Sigmoid colon (tissue), 7 donors: ENCODE data around the gene EIPR1. TPM values are rescaled to one million over a fixed set of nuclear protein-coding genes. Genes with fewer than 3 reads are reported as not detected.
A peak's percentile ranks its signal among the peaks of the same experiment; 100 is the strongest.

Experiments
- DNase-seq: peaks from one replicate; pipeline ENCODE4 v3.0.0-alpha.2; 2019
- H3K27ac ChIP-seq, 4 donors: fragments of 200-600 bp; sonication (generic); one replicate each; pipeline ENCODE4 v1.5.1; 2016 to 2019; ENCODE audit warnings: mild to moderate bottlenecking in 1 of 4
- H3K27me3 ChIP-seq, 3 donors: fragments of 200-600 bp; sonication (generic); one replicate each; pipeline ENCODE4 v1.5.1; 2019; ENCODE audit warnings: mild to moderate bottlenecking in 1 of 3
- H3K36me3 ChIP-seq, 4 donors: fragments of 200-600 bp; sonication (generic); one replicate each; pipeline ENCODE4 v1.5.1; 2016 to 2019
- H3K4me1 ChIP-seq, 4 donors: fragments of 200-600 bp; sonication (generic); one replicate each; pipeline ENCODE4 v1.5.1; 2017 to 2019
- H3K4me3 ChIP-seq, 4 donors: fragments of 200-600 bp; sonication (generic); one replicate each; pipeline ENCODE4 v1.5.1; 2017 to 2019; ENCODE audit warnings: mild to moderate bottlenecking in 2 of 4, moderate library complexity in 1 of 4
- H3K9me3 ChIP-seq, 4 donors: fragments of 200-600 bp in 3 of 4; sonication (generic) in 3 of 4; one replicate each; pipeline versions ENCODE4 v1.5.1 to v1.6.1; 2013 to 2019
- CTCF ChIP-seq, 4 experiments: fragments of 450-650 bp in 3 of 4; fragments of 200-600 bp in 1 of 4; IDR thresholded peaks; one replicate each; pipeline ENCODE4 v1.5.1; 2016 to 2019; ENCODE audit warnings: antibody characterized with exemption in 4 of 4, mild to moderate bottlenecking in 3 of 4, moderate library complexity in 2 of 4
- EP300 ChIP-seq, 4 donors: sonication (generic); formaldehyde crosslinking; IDR thresholded peaks; one replicate each; pipeline ENCODE4 v1.6.1; 2017; ENCODE audit warnings: antibody characterized with exemption in 4 of 4
- POLR2A ChIP-seq, 2 donors: fragments of 450-650 bp; IDR thresholded peaks; one replicate each; pipeline ENCODE4 v1.6.1; 2016; ENCODE audit warnings: antibody characterized with exemption in 2 of 2, mild to moderate bottlenecking in 2 of 2, moderate library complexity in 2 of 2
- POLR2AphosphoS5 ChIP-seq, 4 donors: sonication (generic); formaldehyde crosslinking; IDR thresholded peaks; one replicate each; pipeline ENCODE4 v1.6.1; 2017; ENCODE audit warnings: antibody characterized with exemption in 4 of 4
- WGBS, 2 donors: extraction: QIAGEN DNeasy Blood & Tissue Kit; methylation state at CpG; one replicate each; pipeline ENCODE4 v1.1.7; 2013; 5-methylcytosine and 5-hydroxymethylcytosine counted together
- intact Hi-C: fragments of 100-400 bp; cut with DNase I; formaldehyde crosslinking; loops from one replicate; pipeline ENCODE4 v1.15.1; 2023
- polyA plus RNA-seq, 3 donors: library from polyadenylated mRNA; stranded (reverse); fragments of 200-250 nt; gene quantifications; one replicate each; pipeline ENCODE4 v1.2.3, GENCODE V29; 2013
- total RNA-seq, 4 donors: library from RNA; depleted of rRNA; stranded (reverse); fragments of >200 nt; gene quantifications; one replicate each; pipeline ENCODE4 v1.1.0, GENCODE V29; 2016
- donor health status: healthy with polysubstance abuse.
- donor health status: Bipolar disorder and iron deficiency.
- donor health status: healthy.

EIPR1 gene
- total and polyA plus RNA-seq, 7 donors, result 12.2 to 27.0 (median 20.0) TPM

GRCh38 chr2:3324036-3324386, 53.6 kb downstream of the EIPR1 start:
- no peak overlapping the region for H3K4me3 ChIP-seq

GRCh38 chr2:3323360-3324035, 54.1 kb downstream of the EIPR1 start:
- TF ChIP-seq EP300 (IDR thresholded peaks at IDR 0.05) (no peak), POLR2A (IDR thresholded peaks at IDR 0.05) (no peak), CTCF (IDR thresholded peaks at IDR 0.05) (no peak), POLR2AphosphoS5 (IDR thresholded peaks at IDR 0.05) (no peak)
- peak; percentile 40 for DNase-seq
- H3K4me1 ChIP-seq, result no peaks in the 10 kb centered on the region
- 90 to 95% methylated on average over 19 of the region's 19 CpGs for WGBS, 2 donors
- H3K27ac ChIP-seq, result no peak overlapping the region
- H3K9me3 ChIP-seq, result no peaks in the 10 kb centered on the region
- no peaks in the 10 kb centered on the region for H3K27me3 ChIP-seq
- no peak overlapping the region for H3K4me3 ChIP-seq
- peaks cover 0 to 4% (median 0%) of the 10 kb centered on the region in 4 donors for H3K36me3 ChIP-seq
- intact Hi-C loops, result no loop called here

More at GRCh38 chr2:3324036-3324386, 53.6 kb downstream of the EIPR1 start:
- WGBS, 2 donors, result 95% methylated on average over 11 of the region's 11 CpGs
- intact Hi-C loops, result no loop called here
- no peak for TF ChIP-seq CTCF (IDR thresholded peaks at IDR 0.05)
- DNase-seq, result peak; percentile 37
- no peaks in the 10 kb centered on the region for H3K27me3 ChIP-seq
- H3K27ac ChIP-seq, result no peak overlapping the region
- H3K36me3 ChIP-seq, result peaks cover 0 to 2% (median 0%) of the 10 kb centered on the region in 4 donors
- no peaks in the 10 kb centered on the region for H3K9me3 ChIP-seq
- H3K4me1 ChIP-seq, result no peaks in the 10 kb centered on the region

GRCh38 chr2:3322311-3322970, 55.2 kb downstream of the EIPR1 start:
- Histone ChIP-seq H3K4me3 (no peak overlapping the region), H3K36me3 (peaks cover 0 to 4% (median 0%) of the 10 kb centered on the region in 4 donors), H3K4me1 (no peaks in the 10 kb centered on the region), H3K27me3 (no peaks in the 10 kb centered on the region), H3K27ac (no peak overlapping the region), H3K9me3 (no peaks in the 10 kb centered on the region)
- DNase-seq, result no peak
- WGBS, 2 donors, result 96% methylated on average over 18 of the region's 18 CpGs
- TF ChIP-seq POLR2AphosphoS5 (IDR thresholded peaks at IDR 0.05) (no peak), CTCF (IDR thresholded peaks at IDR 0.05) (no peak), POLR2A (IDR thresholded peaks at IDR 0.05) (no peak), EP300 (IDR thresholded peaks at IDR 0.05) (no peak)
- intact Hi-C loops, result no loop called here

- no peak overlapping the region for H3K4me3 ChIP-seq
- intact Hi-C loops, result no loop called here
- 91 to 96% methylated on average over 17 of the region's 17 CpGs for WGBS, 2 donors
- H3K9me3 ChIP-seq, result no peaks in the 10 kb centered on the region
- TF ChIP-seq POLR2A (IDR thresholded peaks at IDR 0.05), result no peak
- TF ChIP-seq POLR2AphosphoS5 (IDR thresholded peaks at IDR 0.05), result no peak
- TF ChIP-seq CTCF (IDR thresholded peaks at IDR 0.05), result no peak
- TF ChIP-seq EP300 (IDR thresholded peaks at IDR 0.05), result no peak
- peaks cover 0 to 4% (median 0%) of the 10 kb centered on the region in 4 donors for H3K36me3 ChIP-seq
- H3K4me1 ChIP-seq, result no peaks in the 10 kb centered on the region
- H3K27me3 ChIP-seq, result no peaks in the 10 kb centered on the region
- DNase-seq, result peak; percentile 35
- no peak overlapping the region for H3K27ac ChIP-seq
Observed at GRCh38 chr2:3321825-3322224, 55.8 kb downstream of the EIPR1 start.
